Measurements from ENCODE around the gene ROBO1. TPM values are rescaled to one million over a fixed set of nuclear protein-coding genes. Genes with fewer than 3 reads are reported as not detected.
A peak's percentile ranks its signal among the peaks of the same experiment; 100 is the strongest.

The ROBO1 gene
- total RNA-seq, 4 donors from 2014 or later, result 8.6 to 26.3 (median 16.6) TPM

- intact Hi-C loops (cut with DNase I), result no loop called here
- no peak overlapping the region for H3K27ac ChIP-seq
- no peaks in the 10 kb centered on the region for H3K9me3 ChIP-seq
- H3K4me3 ChIP-seq (replicated peaks in 1 of 3), result no peak overlapping the region
- peaks cover 5% of the 10 kb centered on the region in 2 donors for H3K4me1 ChIP-seq
- TF ChIP-seq, protein P1, sequence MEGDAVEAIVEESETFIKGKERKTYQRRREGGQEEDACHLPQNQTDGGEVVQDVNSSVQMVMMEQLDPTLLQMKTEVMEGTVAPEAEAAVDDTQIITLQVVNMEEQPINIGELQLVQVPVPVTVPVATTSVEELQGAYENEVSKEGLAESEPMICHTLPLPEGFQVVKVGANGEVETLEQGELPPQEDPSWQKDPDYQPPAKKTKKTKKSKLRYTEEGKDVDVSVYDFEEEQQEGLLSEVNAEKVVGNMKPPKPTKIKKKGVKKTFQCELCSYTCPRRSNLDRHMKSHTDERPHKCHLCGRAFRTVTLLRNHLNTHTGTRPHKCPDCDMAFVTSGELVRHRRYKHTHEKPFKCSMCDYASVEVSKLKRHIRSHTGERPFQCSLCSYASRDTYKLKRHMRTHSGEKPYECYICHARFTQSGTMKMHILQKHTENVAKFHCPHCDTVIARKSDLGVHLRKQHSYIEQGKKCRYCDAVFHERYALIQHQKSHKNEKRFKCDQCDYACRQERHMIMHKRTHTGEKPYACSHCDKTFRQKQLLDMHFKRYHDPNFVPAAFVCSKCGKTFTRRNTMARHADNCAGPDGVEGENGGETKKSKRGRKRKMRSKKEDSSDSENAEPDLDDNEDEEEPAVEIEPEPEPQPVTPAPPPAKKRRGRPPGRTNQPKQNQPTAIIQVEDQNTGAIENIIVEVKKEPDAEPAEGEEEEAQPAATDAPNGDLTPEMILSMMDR (IDR thresholded peaks at IDR 0.05), result no peak
- no peak for TF ChIP-seq POLR2A (IDR thresholded peaks at IDR 0.05)
- H3K36me3 ChIP-seq, result no peaks in the 10 kb centered on the region
- no peak for DNase-seq
- H3K27me3 ChIP-seq, result no peaks in the 10 kb centered on the region
These were observed 965.8 kb downstream of the ROBO1 start for GRCh38 chr3:78801926-78802561.

DNA sequence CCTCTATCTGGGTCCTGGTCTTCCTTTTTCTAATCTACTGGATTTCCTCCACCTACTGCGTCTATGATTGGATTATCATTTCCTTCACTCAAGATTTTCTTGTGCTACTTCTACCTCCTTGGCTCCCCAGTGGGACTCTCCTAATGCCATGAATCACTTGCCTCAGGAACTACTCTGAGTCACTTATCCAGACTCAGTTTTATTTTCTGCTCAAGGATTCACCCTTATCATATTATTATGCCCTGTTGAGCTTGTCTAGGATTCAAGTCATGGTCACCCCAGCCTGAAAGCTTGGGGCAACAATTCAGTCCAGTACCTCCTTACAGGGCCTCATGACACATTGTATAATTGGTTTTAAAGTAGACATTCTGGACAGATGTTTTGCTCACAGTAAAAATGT, 968.1 kb downstream of the ROBO1 start:
- Histone ChIP-seq H3K36me3 (no peaks in the 10 kb centered on the region), H3K27me3 (no peaks in the 10 kb centered on the region), H3K4me3 (replicated peaks in 1 of 3) (no peak overlapping the region), H3K4me1 (peaks cover 1 to 5% of the 10 kb centered on the region in 2 donors), H3K27ac (no peak overlapping the region), H3K9me3 (no peaks in the 10 kb centered on the region)
- no peak for TF ChIP-seq POLR2A (IDR thresholded peaks at IDR 0.05)
- TF ChIP-seq, protein P1 (IDR thresholded peaks at IDR 0.05), result no peak
- WGBS, 2 donors, result 98 to 100% methylated on average over 1 of the region's 1 CpG
- intact Hi-C loops (cut with DNase I), result no loop called here
- no peak for DNase-seq

- H3K4me3 ChIP-seq (replicated peaks in 1 of 3), result no peak overlapping the region
- no peaks in the 10 kb centered on the region for H3K27me3 ChIP-seq
- no peaks in the 10 kb centered on the region for H3K9me3 ChIP-seq
- intact Hi-C loops (cut with DNase I), result no loop called here
- no peaks in the 10 kb centered on the region for H3K4me1 ChIP-seq
- TF ChIP-seq, protein P1 (IDR thresholded peaks at IDR 0.05), result no peak
- no peak for TF ChIP-seq POLR2A (IDR thresholded peaks at IDR 0.05)
- no peaks in the 10 kb centered on the region for H3K36me3 ChIP-seq
- DNase-seq, result no peak
- no peak overlapping the region for H3K27ac ChIP-seq
These were observed 969.4 kb downstream of the ROBO1 start for GRCh38 chr3:78798266-78798832.

- WGBS, 2 donors, result 85 to 94% methylated on average over 1 of the region's 1 CpG
- no peak overlapping the region for H3K27ac ChIP-seq
These were observed 973.4 kb downstream of the ROBO1 start for GRCh38 chr3:78794431-78794830.

DNA sequence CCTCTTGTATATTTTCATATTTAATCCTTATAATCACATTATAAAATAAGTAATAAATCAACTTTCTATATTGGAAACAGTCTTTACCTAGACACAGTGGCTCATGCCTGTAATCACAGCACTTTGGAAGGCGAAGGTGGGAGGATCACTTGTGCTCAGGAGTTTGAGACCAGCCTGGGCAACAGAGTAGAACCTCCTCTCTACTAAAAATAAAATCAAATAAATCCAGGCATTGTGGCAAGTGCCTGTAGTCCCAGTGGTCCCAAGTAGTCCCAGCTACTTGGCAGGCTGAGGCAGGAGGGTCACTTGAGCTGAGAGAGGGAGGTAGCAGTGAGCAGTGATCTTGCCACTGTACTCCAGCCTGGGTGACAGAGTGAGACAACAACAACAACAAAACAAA, 975.1 kb downstream of the ROBO1 start:
- peak; percentile 4 for DNase-seq
- no peaks in the 10 kb centered on the region for H3K36me3 ChIP-seq
- 47 to 51% methylated on average over 1 of the region's 1 CpG for WGBS, 2 donors
- H3K27me3 ChIP-seq, result no peaks in the 10 kb centered on the region
- H3K4me3 ChIP-seq (replicated peaks in 1 of 3), result no peak overlapping the region
- no peaks in the 10 kb centered on the region for H3K9me3 ChIP-seq
- H3K27ac ChIP-seq, result no peak overlapping the region
- intact Hi-C loops (cut with DNase I), result no loop called here
- no peak for TF ChIP-seq POLR2A (IDR thresholded peaks at IDR 0.05)
- TF ChIP-seq, protein P1 (IDR thresholded peaks at IDR 0.05), result no peak
- no peaks in the 10 kb centered on the region for H3K4me1 ChIP-seq

More at GRCh38 chr3:78794431-78794830, 973.4 kb downstream of the ROBO1 start:
- no peaks in the 10 kb centered on the region for H3K27me3 ChIP-seq
- intact Hi-C loops (cut with DNase I), result no loop called here
- no peak overlapping the region for H3K4me3 ChIP-seq (replicated peaks in 1 of 3)
- TF ChIP-seq POLR2A (IDR thresholded peaks at IDR 0.05), result no peak
- TF ChIP-seq, protein P1 (IDR thresholded peaks at IDR 0.05), result no peak
- no peak for DNase-seq
- no peaks in the 10 kb centered on the region for H3K36me3 ChIP-seq
- no peaks in the 10 kb centered on the region for H3K4me1 ChIP-seq
- no peaks in the 10 kb centered on the region for H3K9me3 ChIP-seq

Measured in thyroid gland (tissue), 4 donors.